ENCODE data around the gene ST7.

ST7 gene

GRCh38 chr7:117158941-117159697 is 205.8 kb downstream of the ST7 start:
- no peak for DNase-seq

GRCh38 chr7:117163101-117163500 is 209.8 kb downstream of the ST7 start:
- no peak for DNase-seq

GRCh38 chr7:117164620-117165019 is 211.3 kb downstream of the ST7 start:
- DNase-seq = no peak

- no peak for DNase-seq
Observed at GRCh38 chr7:117165656-117166055, 212.4 kb downstream of the ST7 start.

- no peak for DNase-seq
Observed at GRCh38 chr7:117169907-117170306, 216.6 kb downstream of the ST7 start.

GRCh38 chr7:117171106-117171505 is 217.8 kb downstream of the ST7 start:
- DNase-seq = no peak

- no peak for DNase-seq
Observed at GRCh38 chr7:117172283-117172682, 219.0 kb downstream of the ST7 start.

- DNase-seq = no peak
Observed at GRCh38 chr7:117173035-117173770, 219.9 kb downstream of the ST7 start.

- no peak for DNase-seq
Observed at GRCh38 chr7:117176206-117176605, 222.9 kb downstream of the ST7 start.

GRCh38 chr7:117178600-117178999 is 225.3 kb downstream of the ST7 start:
- no peak for DNase-seq

GRCh38 chr7:117179701-117180100 is 226.4 kb downstream of the ST7 start:
- DNase-seq = no peak

- no peak for DNase-seq
Observed at GRCh38 chr7:117183729-117184128, 230.4 kb downstream of the ST7 start.

- DNase-seq = no peak
Observed at GRCh38 chr7:117184367-117184766, 231.1 kb downstream of the ST7 start.

GRCh38 chr7:117185124-117185523 is 231.8 kb downstream of the ST7 start:
- DNase-seq = no peak

- no peak for DNase-seq
Observed at GRCh38 chr7:117186218-117187010, 233.1 kb downstream of the ST7 start.

- no peak for DNase-seq
Observed at GRCh38 chr7:117188376-117188775, 235.1 kb downstream of the ST7 start.

- DNase-seq = no peak
Observed at GRCh38 chr7:117188949-117189592, 235.8 kb downstream of the ST7 start.

GRCh38 chr7:117190104-117190503 is 236.8 kb downstream of the ST7 start:
- DNase-seq = no peak

GRCh38 chr7:117190746-117191435 is 237.6 kb downstream of the ST7 start:
- no peak for DNase-seq

GRCh38 chr7:117192108-117192507 is 238.8 kb downstream of the ST7 start:
- no peak for DNase-seq

GRCh38 chr7:117193564-117193963 is 240.3 kb downstream of the ST7 start:
- DNase-seq = no peak

- no peak for DNase-seq
Observed at GRCh38 chr7:117194445-117194844, 241.1 kb downstream of the ST7 start.
